ENCODE data around the gene SNX3. TPM values are rescaled to one million over a fixed set of nuclear protein-coding genes. Genes with fewer than 3 reads are reported as not detected.

The SNX3 gene
- total RNA-seq, 1 donor: 161 TPM

- no peaks in the 10 kb centered on the region for H3K36me3 ChIP-seq (ENCODE audit: insufficient read depth, low read length)
- H3K4me2 ChIP-seq (ENCODE audit: insufficient read depth, low read length): no peak overlapping the region
- H3K27me3 ChIP-seq (ENCODE audit: insufficient read depth, low read length): peaks cover 100% of the 10 kb centered on the region
- H3K79me2 ChIP-seq (ENCODE audit: insufficient read depth, low read length): no peaks in the 10 kb centered on the region
- DNase-seq (ENCODE audit: insufficient read length, low spot score, missing footprints): peak; percentile 85
- no peaks in the 10 kb centered on the region for H4K20me1 ChIP-seq (ENCODE audit: insufficient read depth, low read length)
- H3K27ac ChIP-seq (ENCODE audit: low read depth, low read length): no peak overlapping the region
- no peak overlapping the region for H2AFZ ChIP-seq (ENCODE audit: low read length)
- no peaks in the 10 kb centered on the region for H3K9me3 ChIP-seq (ENCODE audit: low read depth, low read length)
- H3K4me1 ChIP-seq (ENCODE audit: insufficient read depth, low read length): no peaks in the 10 kb centered on the region
- no peak overlapping the region for H3K4me3 ChIP-seq (ENCODE audit: insufficient read depth, low read length)
- TF ChIP-seq, protein P1, sequence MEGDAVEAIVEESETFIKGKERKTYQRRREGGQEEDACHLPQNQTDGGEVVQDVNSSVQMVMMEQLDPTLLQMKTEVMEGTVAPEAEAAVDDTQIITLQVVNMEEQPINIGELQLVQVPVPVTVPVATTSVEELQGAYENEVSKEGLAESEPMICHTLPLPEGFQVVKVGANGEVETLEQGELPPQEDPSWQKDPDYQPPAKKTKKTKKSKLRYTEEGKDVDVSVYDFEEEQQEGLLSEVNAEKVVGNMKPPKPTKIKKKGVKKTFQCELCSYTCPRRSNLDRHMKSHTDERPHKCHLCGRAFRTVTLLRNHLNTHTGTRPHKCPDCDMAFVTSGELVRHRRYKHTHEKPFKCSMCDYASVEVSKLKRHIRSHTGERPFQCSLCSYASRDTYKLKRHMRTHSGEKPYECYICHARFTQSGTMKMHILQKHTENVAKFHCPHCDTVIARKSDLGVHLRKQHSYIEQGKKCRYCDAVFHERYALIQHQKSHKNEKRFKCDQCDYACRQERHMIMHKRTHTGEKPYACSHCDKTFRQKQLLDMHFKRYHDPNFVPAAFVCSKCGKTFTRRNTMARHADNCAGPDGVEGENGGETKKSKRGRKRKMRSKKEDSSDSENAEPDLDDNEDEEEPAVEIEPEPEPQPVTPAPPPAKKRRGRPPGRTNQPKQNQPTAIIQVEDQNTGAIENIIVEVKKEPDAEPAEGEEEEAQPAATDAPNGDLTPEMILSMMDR (IDR thresholded peaks at IDR 0.05; ENCODE audit: extremely low read depth, low read depth, low read length): no peak
Observed at GRCh38 chr6:108168090-108168463, 92.8 kb downstream of the SNX3 start.

DNA sequence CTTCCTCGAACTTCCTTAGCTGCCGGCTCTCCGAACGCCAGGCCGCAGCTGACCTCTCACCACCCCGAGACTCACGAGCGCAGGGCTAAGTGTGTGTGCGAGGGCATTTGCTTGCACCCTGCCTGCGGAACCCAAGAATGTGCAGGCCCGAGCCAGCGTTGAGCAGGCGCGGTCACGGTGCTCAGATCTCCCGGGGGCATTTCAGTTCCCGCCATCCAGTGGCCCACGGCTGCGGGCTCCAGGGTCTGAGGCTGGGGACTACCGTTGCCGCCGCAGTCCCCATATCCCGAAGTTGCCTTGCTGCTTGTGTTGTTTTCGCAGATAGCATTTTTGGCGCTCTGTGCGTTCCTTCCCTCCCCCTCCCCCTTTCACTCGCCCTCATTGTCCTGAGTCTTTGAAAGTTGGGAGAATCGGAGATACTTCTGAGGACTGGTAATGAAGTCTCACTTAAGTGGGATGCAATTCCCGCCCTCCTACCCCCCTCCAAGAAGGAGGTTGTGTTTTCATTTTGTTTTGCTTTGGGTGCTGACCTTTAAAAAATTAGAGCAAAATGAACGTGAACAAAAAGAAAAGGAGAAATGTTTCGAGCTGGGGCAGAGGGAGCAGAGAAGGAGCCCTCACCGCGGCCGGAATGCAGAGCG is 93.3 kb downstream of the SNX3 start:
- H3K27ac ChIP-seq (ENCODE audit: low read depth, low read length): no peak overlapping the region
- no peaks in the 10 kb centered on the region for H3K9me3 ChIP-seq (ENCODE audit: low read depth, low read length)
- TF ChIP-seq, protein P1 (IDR thresholded peaks at IDR 0.05; ENCODE audit: extremely low read depth, low read depth, low read length): no peak
- no peaks in the 10 kb centered on the region for H3K79me2 ChIP-seq (ENCODE audit: insufficient read depth, low read length)
- H3K4me2 ChIP-seq (ENCODE audit: insufficient read depth, low read length): no peak overlapping the region
- no peak overlapping the region for H2AFZ ChIP-seq (ENCODE audit: low read length)
- no peaks in the 10 kb centered on the region for H4K20me1 ChIP-seq (ENCODE audit: insufficient read depth, low read length)
- H3K36me3 ChIP-seq (ENCODE audit: insufficient read depth, low read length): no peaks in the 10 kb centered on the region
- no peak overlapping the region for H3K4me3 ChIP-seq (ENCODE audit: insufficient read depth, low read length)
- peaks cover 100% of the 10 kb centered on the region for H3K27me3 ChIP-seq (ENCODE audit: insufficient read depth, low read length)
- no peaks in the 10 kb centered on the region for H3K4me1 ChIP-seq (ENCODE audit: insufficient read depth, low read length)
- DNase-seq (ENCODE audit: insufficient read length, low spot score, missing footprints): peak; percentile 87

DNA sequence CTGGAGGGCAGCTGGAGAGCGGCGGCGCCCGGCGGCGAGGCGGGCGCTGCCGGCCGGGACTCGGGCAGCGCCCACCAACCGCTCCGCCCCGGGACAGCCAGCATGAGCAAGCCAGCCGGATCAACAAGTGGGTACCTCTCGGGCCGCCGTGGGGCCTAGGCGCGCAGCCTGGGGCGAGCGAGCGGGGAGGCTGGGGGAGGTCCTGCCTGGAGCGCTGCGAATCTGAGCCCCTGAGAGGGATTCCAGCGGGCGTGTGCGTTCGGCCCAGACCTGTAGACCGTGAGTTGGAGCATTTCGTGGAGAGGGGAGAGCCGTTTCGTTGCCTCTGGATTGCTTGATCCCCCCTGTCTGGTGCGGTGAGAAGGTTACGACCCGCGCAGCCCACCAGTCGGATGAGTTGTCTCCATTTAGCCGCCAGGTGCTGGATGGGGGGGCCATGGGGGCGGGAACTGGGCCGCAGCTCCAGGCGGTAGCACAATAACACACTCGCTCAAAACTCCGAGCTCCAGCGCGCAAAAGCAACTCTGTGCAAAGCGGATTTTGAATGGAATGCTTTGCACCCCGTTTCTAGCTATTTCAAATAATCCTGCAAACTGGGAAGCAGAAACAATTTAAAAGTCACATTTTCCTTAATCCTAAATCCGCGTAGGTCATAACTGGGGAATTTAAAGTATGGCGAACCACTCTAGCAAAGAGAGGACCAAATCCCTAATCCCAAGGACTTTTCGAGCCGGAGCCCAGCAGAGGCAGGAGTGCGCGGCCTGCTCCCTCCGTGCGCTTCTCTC is 94.0 kb downstream of the SNX3 start:
- peaks cover 100% of the 10 kb centered on the region for H3K27me3 ChIP-seq (ENCODE audit: insufficient read depth, low read length)
- H3K36me3 ChIP-seq (ENCODE audit: insufficient read depth, low read length): no peaks in the 10 kb centered on the region
- no peaks in the 10 kb centered on the region for H3K79me2 ChIP-seq (ENCODE audit: insufficient read depth, low read length)
- no peak overlapping the region for H2AFZ ChIP-seq (ENCODE audit: low read length)
- H3K27ac ChIP-seq (ENCODE audit: low read depth, low read length): no peak overlapping the region
- no peaks in the 10 kb centered on the region for H4K20me1 ChIP-seq (ENCODE audit: insufficient read depth, low read length)
- no peak for DNase-seq (ENCODE audit: insufficient read length, low spot score, missing footprints)
- TF ChIP-seq, protein P1 (IDR thresholded peaks at IDR 0.05; ENCODE audit: extremely low read depth, low read depth, low read length): no peak
- H3K4me3 ChIP-seq (ENCODE audit: insufficient read depth, low read length): no peak overlapping the region
- H3K4me2 ChIP-seq (ENCODE audit: insufficient read depth, low read length): no peak overlapping the region
- no peaks in the 10 kb centered on the region for H3K4me1 ChIP-seq (ENCODE audit: insufficient read depth, low read length)
- H3K9me3 ChIP-seq (ENCODE audit: low read depth, low read length): no peaks in the 10 kb centered on the region
